HepG2 (cell line): ENCODE data around the gene RNASE4. TPM values are rescaled to one million over a fixed set of nuclear protein-coding genes. Genes with fewer than 3 reads are reported as not detected.

Experiments used
- ATF4 ChIP-seq, 2 experiments: fragments of 450-650 bp in 1 of 2; sonication (generic) in 1 of 2; formaldehyde crosslinking; IDR thresholded peaks; 2 replicates each; pipeline versions ENCODE4 v1.5.0 to v1.8.0; 2020 to 2022; ENCODE audit warnings: mild to moderate bottlenecking in 1 of 2, missing genetic modification reagents in 1 of 2
- CC2D1A ChIP-seq: sonication (generic); formaldehyde crosslinking; IDR thresholded peaks from 2 replicates; pipeline ENCODE4 v1.8.1; 2023; ENCODE audit warnings: mild to moderate bottlenecking, missing genetic modification reagents
- DBP ChIP-seq: sonication (generic); formaldehyde crosslinking; IDR thresholded peaks from 2 replicates; pipeline ENCODE4 v1.4.0; 2020; ENCODE audit warnings: missing genetic modification reagents; ENCODE audit errors: not compliant biosample characterization
- EHMT2 ChIP-seq: fragments of 200-600 bp; sonication (generic); IDR thresholded peaks from 2 replicates; pipeline ENCODE4 v1.7.0; 2017; ENCODE audit warnings: antibody characterized with exemption, low read depth, low read length, borderline replicate concordance
- GABPB1 ChIP-seq: IDR thresholded peaks from 2 replicates; pipeline ENCODE4 v1.6.1; 2016; ENCODE audit warnings: mild to moderate bottlenecking, missing genetic modification reagents, moderate library complexity, missing compliant biosample characterization
- GFI1 ChIP-seq: sonication (generic); formaldehyde crosslinking; IDR thresholded peaks from 2 replicates; pipeline ENCODE4 v1.5.0; 2020; ENCODE audit warnings: missing genetic modification reagents, mild to moderate bottlenecking, borderline replicate concordance
- HNF4A ChIP-seq: sonication (generic); formaldehyde crosslinking; IDR thresholded peaks from 2 replicates; pipeline ENCODE4 v1.4.0; 2020; ENCODE audit warnings: missing genetic modification reagents
- HOXA5 ChIP-seq: sonication (generic); formaldehyde crosslinking; IDR thresholded peaks from 2 replicates; pipeline ENCODE4 v1.4.0; 2020; ENCODE audit warnings: missing genetic modification reagents
- KLF16 ChIP-seq, 2 experiments: sonication (generic) in 1 of 2; formaldehyde crosslinking in 1 of 2; IDR thresholded peaks; 2 replicates each; pipeline versions ENCODE4 v1.6.1 to v1.8.0; 2016 to 2023; ENCODE audit warnings: missing genetic modification reagents in 2 of 2, missing compliant biosample characterization in 1 of 2
- PAF1 ChIP-seq: IDR thresholded peaks from 2 replicates; pipeline ENCODE4 v1.6.1; 2016; ENCODE audit warnings: missing genetic modification reagents, missing compliant biosample characterization
- PAX8 ChIP-seq: sonication (generic); formaldehyde crosslinking; IDR thresholded peaks from 2 replicates; pipeline ENCODE4 v1.8.0; 2022; ENCODE audit warnings: mild to moderate bottlenecking, missing genetic modification reagents, borderline replicate concordance
- RERE ChIP-seq: IDR thresholded peaks from 2 replicates; pipeline ENCODE4 v1.6.1; 2016; ENCODE audit warnings: low read depth, missing genetic modification reagents, missing compliant biosample characterization
- SP140L ChIP-seq: sonication (generic); formaldehyde crosslinking; IDR thresholded peaks from 2 replicates; pipeline ENCODE4 v1.4.0; 2020; ENCODE audit warnings: missing genetic modification reagents, borderline replicate concordance
- TCF7L2 ChIP-seq: IDR thresholded peaks from 2 replicates; pipeline ENCODE4 v1.6.1; 2011; ENCODE audit warnings: mild to moderate bottlenecking, low read depth, low read length, moderate library complexity
- ZFX ChIP-seq: sonication (generic); formaldehyde crosslinking; IDR thresholded peaks from 2 replicates; pipeline ENCODE4 v1.4.0; 2020; ENCODE audit warnings: mild to moderate bottlenecking, low read depth, missing genetic modification reagents, moderate library complexity
- ZNF235 ChIP-seq: sonication (generic); formaldehyde crosslinking; IDR thresholded peaks from 2 replicates; pipeline ENCODE4 v1.8.1; 2023; ENCODE audit warnings: mild to moderate bottlenecking, missing genetic modification reagents, borderline replicate concordance
- ZNF275 ChIP-seq: sonication (generic); formaldehyde crosslinking; IDR thresholded peaks from 2 replicates; pipeline ENCODE4 v1.8.0; 2022; ENCODE audit warnings: missing genetic modification reagents, mild to moderate bottlenecking, inconsistent platforms, borderline replicate concordance
- ZNF883 ChIP-seq: sonication (generic); formaldehyde crosslinking; IDR thresholded peaks from 2 replicates; pipeline ENCODE4 v1.5.1; 2020; ENCODE audit warnings: mild to moderate bottlenecking, missing genetic modification reagents; ENCODE audit errors: not compliant biosample characterization
- ZSCAN29 ChIP-seq: sonication (generic); formaldehyde crosslinking; conservative IDR thresholded peaks from 2 replicates; pipeline ENCODE4 v1.4.0; 2020; ENCODE audit warnings: mild to moderate bottlenecking, missing genetic modification reagents
- polyA plus RNA-seq, 8 experiments: library from polyadenylated mRNA; depleted of rRNA in 3 of 8; stranded (reverse) in 7 of 8; unstranded in 1 of 8; fragments of >200 nt; fragmentation: Illumina TruSeq in 4 of 8; extraction: Trizol in 4 of 8; gene quantifications; 2 replicates each; pipeline versions ENCODE4 v1.2.1 to v1.2.3, GENCODE V29; 2011 to 2016; ENCODE audit warnings: low read depth in 4 of 8, missing spikeins in 1 of 8, mixed read lengths in 1 of 8; ENCODE audit not compliant: insufficient read depth in 1 of 8
- total RNA-seq, 5 experiments: library from RNA; depleted of rRNA; stranded (reverse); fragments of >200 nt; fragmentation: Illumina TruSeq; extraction: Trizol; gene quantifications; 2 replicates each; pipeline ENCODE4 v1.2.3, GENCODE V29; 2016; ENCODE audit warnings: low read depth in 1 of 5

The RNASE4 gene
- total and polyA plus RNA-seq, 2 of the 13 experiments (the other 11 are each of a cell fraction or from before 2014, with no cell fraction given): 109 to 983 TPM

GRCh38 chr14:20681348-20682126 is 2.8 kb upstream of the RNASE4 start (continued):
- TF ChIP-seq EHMT2: no peak
- TF ChIP-seq ZFX (CRISPR knock-in tag): peak; percentile 40
- no peak; the same call in 1 of the 2 replicates for TF ChIP-seq ZNF275
- no peak for TF ChIP-seq ZNF235 (CRISPR knock-in tag)
- TF ChIP-seq RERE (CRISPR knock-in tag): 0 out of 2 replicates have a peak, but pooled peaks have one; percentile 21
- peak in 1 of 2 experiments; percentile 54; a peak in 1 of 4 replicates for TF ChIP-seq KLF16 (CRISPR knock-in tag; IDR thresholded peaks at IDR 0.05)
- TF ChIP-seq ATF4 (CRISPR knock-in tag; IDR thresholded peaks at IDR 0.05): peak in 1 of 2 experiments; percentile 72; a peak in 2 of 4 replicates
- TF ChIP-seq PAF1 (CRISPR knock-in tag): no peak
- peak; percentile 87; the same call in 1 of the 2 replicates for TF ChIP-seq PAX8
- no peak for TF ChIP-seq DBP (CRISPR knock-in tag)
- TF ChIP-seq TCF7L2: no peak
- TF ChIP-seq ZSCAN29 (CRISPR knock-in tag): peak; percentile 18; the same call in 1 of the 2 replicates
- TF ChIP-seq HNF4A (CRISPR knock-in tag): peak; percentile 38; the same call in 1 of the 2 replicates
- TF ChIP-seq CC2D1A (CRISPR knock-in tag): no peak
- peak; percentile 53; the same call in 1 of the 2 replicates for TF ChIP-seq GFI1
- peak; percentile 88; the same call in 1 of the 2 replicates for TF ChIP-seq SP140L (CRISPR knock-in tag)
- no peak for TF ChIP-seq ZNF883 (CRISPR knock-in tag)
- TF ChIP-seq GABPB1: no peak; the same call in 1 of the 2 replicates
- TF ChIP-seq HOXA5 (CRISPR knock-in tag): peak; percentile 56
